ENCODE data around the gene AGMAT. TPM values are rescaled to one million over a fixed set of nuclear protein-coding genes. Genes with fewer than 3 reads are reported as not detected.
A peak's percentile ranks its signal among the peaks of the same experiment; 100 is the strongest.
"Not testable (repeated sequence)": the region's sequence is repeated elsewhere in the genome, so short reads cannot be mapped to it uniquely, and the experiment has no call there.

Gene AGMAT
- total RNA-seq, 4 donors from 2014 or later: 15.7 to 45.4 (median 39.6) TPM

GRCh38 chr1:15605398-15606383, 20.8 kb upstream of the AGMAT start:
- no peaks in the 10 kb centered on the region for H3K27me3 ChIP-seq
- DNase-seq: no peak
- peak overlapping the region in 1 of 4 donors; percentile 39 for H3K27ac ChIP-seq
- no peaks in the 10 kb centered on the region for H3K36me3 ChIP-seq
- TF ChIP-seq CTCF (IDR thresholded peaks at IDR 0.05): no peak
- no peak for TF ChIP-seq POLR2A (IDR thresholded peaks at IDR 0.05)
- H3K4me1 ChIP-seq: peaks cover 0 to 10% (median 0%) of the 10 kb centered on the region in 4 donors
- no peak overlapping the region for H3K4me3 ChIP-seq
- no peaks in the 10 kb centered on the region for H3K9me3 ChIP-seq

- H3K27me3 ChIP-seq, H3K36me3 ChIP-seq, H3K9me3 ChIP-seq, H3K4me3 ChIP-seq, DNase-seq, H3K27ac ChIP-seq: not testable (repeated sequence)
- peaks cover 0 to 10% (median 0%) of the 10 kb centered on the region in 4 donors for H3K4me1 ChIP-seq
Observed at GRCh38 chr1:15604400-15604799, 19.5 kb upstream of the AGMAT start.

GRCh38 chr1:15603966-15604282, 19.1 kb upstream of the AGMAT start:
- not testable (repeated sequence) for H3K9me3 ChIP-seq, DNase-seq, H3K27me3 ChIP-seq, H3K36me3 ChIP-seq
- Histone ChIP-seq H3K4me3 (peak overlapping the region; percentile 51 to 93 (median 70)), H3K27ac (peak overlapping the region; percentile 50 to 84 (median 72)), H3K4me1 (peaks cover 0 to 10% (median 0%) of the 10 kb centered on the region in 4 donors)
- peak in 1 of 2 donors; percentile 6 for TF ChIP-seq POLR2A (IDR thresholded peaks at IDR 0.05)

GRCh38 chr1:15603050-15603965, 18.5 kb upstream of the AGMAT start:
- peak overlapping the region; percentile 51 to 93 (median 70) for H3K4me3 ChIP-seq
- no peaks in the 10 kb centered on the region for H3K36me3 ChIP-seq
- H3K27ac ChIP-seq: peak overlapping the region; percentile 50 to 84 (median 72)
- DNase-seq: peak; percentile 97 to 98 (median 98)
- H3K4me1 ChIP-seq: peaks cover 0 to 10% (median 0%) of the 10 kb centered on the region in 4 donors
- H3K27me3 ChIP-seq: no peaks in the 10 kb centered on the region
- TF ChIP-seq CTCF (IDR thresholded peaks at IDR 0.05): no peak
- TF ChIP-seq POLR2A (IDR thresholded peaks at IDR 0.05): peak in 1 of 2 donors; percentile 73
- no peaks in the 10 kb centered on the region for H3K9me3 ChIP-seq

- no peak overlapping the region for H3K27ac ChIP-seq
- TF ChIP-seq POLR2A (IDR thresholded peaks at IDR 0.05): no peak
- no peak for TF ChIP-seq CTCF (IDR thresholded peaks at IDR 0.05)
- H3K4me3 ChIP-seq: no peak overlapping the region
- DNase-seq: no peak
- H3K9me3 ChIP-seq: no peaks in the 10 kb centered on the region
- no peaks in the 10 kb centered on the region for H3K36me3 ChIP-seq
- peaks cover 0 to 6% (median 0%) of the 10 kb centered on the region in 4 donors for H3K4me1 ChIP-seq
- no peaks in the 10 kb centered on the region for H3K27me3 ChIP-seq
Observed at GRCh38 chr1:15598436-15598835, 13.6 kb upstream of the AGMAT start.

GRCh38 chr1:15595809-15596617, 11.2 kb upstream of the AGMAT start:
- no peak for DNase-seq
- Histone ChIP-seq H3K4me3 (no peak overlapping the region), H3K36me3 (no peaks in the 10 kb centered on the region), H3K4me1 (no peaks in the 10 kb centered on the region), H3K9me3 (no peaks in the 10 kb centered on the region), H3K27me3 (no peaks in the 10 kb centered on the region), H3K27ac (no peak overlapping the region)
- TF ChIP-seq POLR2A (IDR thresholded peaks at IDR 0.05) (no peak), CTCF (IDR thresholded peaks at IDR 0.05) (no peak)
